BLaER1 treated with 17β-estradiol and CSF1 and Interleukin-3, amounts not matched to agents 10 nM and 100 nM (cell line): ENCODE results near the gene PLS3.
A peak's percentile ranks its signal among the peaks of the same experiment; 100 is the strongest.

Experiments
- H3K27ac ChIP-seq, 11 experiments: shearing (Covaris generic); formaldehyde crosslinking; 2 replicates each; pipeline ENCODE4 v1.8.1; 2022
- H3K27me3 ChIP-seq, 11 experiments: shearing (Covaris generic); formaldehyde crosslinking; 2 replicates each; pipeline ENCODE4 v1.8.1; 2022
- H3K36me3 ChIP-seq, 11 experiments: shearing (Covaris generic); formaldehyde crosslinking; 2 replicates each; pipeline ENCODE4 v1.8.1; 2022
- H3K4me1 ChIP-seq, 10 experiments: shearing (Covaris generic); formaldehyde crosslinking; 2 replicates each; pipeline ENCODE4 v1.8.1; 2022
- H3K4me2 ChIP-seq, 11 experiments: shearing (Covaris generic); formaldehyde crosslinking; 2 replicates each; pipeline ENCODE4 v1.8.1; 2022
- H3K4me3 ChIP-seq, 10 experiments: shearing (Covaris generic); formaldehyde crosslinking; 2 replicates each; pipeline ENCODE4 v1.8.1; 2022
- H3K9ac ChIP-seq, 11 experiments: shearing (Covaris generic); formaldehyde crosslinking; 2 replicates each; pipeline ENCODE4 v1.8.1; 2022
- H3K9me3 ChIP-seq, 11 experiments: shearing (Covaris generic); formaldehyde crosslinking; replicated peaks in 1 of 11; 2 replicates each; pipeline ENCODE4 v1.8.1; 2022
- H4K20me1 ChIP-seq, 11 experiments: shearing (Covaris generic); formaldehyde crosslinking; 2 replicates each; pipeline ENCODE4 v1.8.1; 2022
- Cebpa-rat ChIP-seq, 11 experiments: shearing (Covaris generic); IDR thresholded peaks; 2 replicates each; pipeline ENCODE4 v1.8.1; 2022

The PLS3 gene, protein sequence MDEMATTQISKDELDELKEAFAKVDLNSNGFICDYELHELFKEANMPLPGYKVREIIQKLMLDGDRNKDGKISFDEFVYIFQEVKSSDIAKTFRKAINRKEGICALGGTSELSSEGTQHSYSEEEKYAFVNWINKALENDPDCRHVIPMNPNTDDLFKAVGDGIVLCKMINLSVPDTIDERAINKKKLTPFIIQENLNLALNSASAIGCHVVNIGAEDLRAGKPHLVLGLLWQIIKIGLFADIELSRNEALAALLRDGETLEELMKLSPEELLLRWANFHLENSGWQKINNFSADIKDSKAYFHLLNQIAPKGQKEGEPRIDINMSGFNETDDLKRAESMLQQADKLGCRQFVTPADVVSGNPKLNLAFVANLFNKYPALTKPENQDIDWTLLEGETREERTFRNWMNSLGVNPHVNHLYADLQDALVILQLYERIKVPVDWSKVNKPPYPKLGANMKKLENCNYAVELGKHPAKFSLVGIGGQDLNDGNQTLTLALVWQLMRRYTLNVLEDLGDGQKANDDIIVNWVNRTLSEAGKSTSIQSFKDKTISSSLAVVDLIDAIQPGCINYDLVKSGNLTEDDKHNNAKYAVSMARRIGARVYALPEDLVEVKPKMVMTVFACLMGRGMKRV

GRCh38 chrX:115560978-115561604 is at the start of gene PLS3:
TSS of gene PLS3 (plus strand) at chrX:115561174. CDS start at chrX:115610251, 49,077 bp downstream.
- H3K4me3 ChIP-seq = peak within 1 kb of the TSS; percentile 63 to 77 (median 72)
- peak within 1 kb of the TSS; percentile 79 to 90 (median 88) for H3K9ac ChIP-seq
- H3K27me3 ChIP-seq = peaks cover 93 to 99% (median 97%) of the 10 kb centered on the region in 11 experiments

GRCh38 chrX:115518113-115518512 is 42.9 kb upstream of the PLS3 start:
- no peak overlapping the region for H3K9ac ChIP-seq
- H3K36me3 ChIP-seq = no peaks in the 10 kb centered on the region
- no peak overlapping the region for H3K4me3 ChIP-seq
- H3K4me2 ChIP-seq = peak overlapping the region in 6 of 11 experiments; percentile 13 to 47 (median 36); a peak in 9 of 22 replicates
- peak overlapping the region in 3 of 11 experiments; percentile 20 to 51 (median 43); a peak in 4 of 22 replicates for H3K27ac ChIP-seq
- TF ChIP-seq Cebpa-rat (IDR thresholded peaks at IDR 0.05) = no peak
- H3K27me3 ChIP-seq = peaks cover 20 to 74% (median 67%) of the 10 kb centered on the region in 11 experiments; a peak in 21 of 22 replicates
- peaks cover 9 to 29% (median 18%) of the 10 kb centered on the region in 11 experiments; a peak in 19 of 22 replicates for H3K9me3 ChIP-seq
- H4K20me1 ChIP-seq = no peaks in the 10 kb centered on the region
- H3K4me1 ChIP-seq = peaks cover 0 to 33% (median 16%) of the 10 kb centered on the region in 10 experiments; a peak in 12 of 20 replicates

More at GRCh38 chrX:115560978-115561604, at the start of gene PLS3:
- Histone ChIP-seq H4K20me1 (peaks cover 0 to 13% (median 0%) of the 10 kb centered on the region in 11 experiments; a peak in 1 of 22 replicates), H3K4me2 (peak within 1 kb of the TSS; percentile 51 to 84 (median 70)), H3K36me3 (no peaks in the 10 kb centered on the region; a peak in 2 of 22 replicates), H3K9me3 (no peaks in the 10 kb centered on the region), H3K4me1 (peaks cover 12 to 40% (median 25%) of the 10 kb centered on the region in 10 experiments; a peak in 17 of 20 replicates), H3K27ac (peak within 1 kb of the TSS; percentile 34 to 91 (median 89); a peak in 21 of 22 replicates)
- no peak for TF ChIP-seq Cebpa-rat (IDR thresholded peaks at IDR 0.05)

DNA sequence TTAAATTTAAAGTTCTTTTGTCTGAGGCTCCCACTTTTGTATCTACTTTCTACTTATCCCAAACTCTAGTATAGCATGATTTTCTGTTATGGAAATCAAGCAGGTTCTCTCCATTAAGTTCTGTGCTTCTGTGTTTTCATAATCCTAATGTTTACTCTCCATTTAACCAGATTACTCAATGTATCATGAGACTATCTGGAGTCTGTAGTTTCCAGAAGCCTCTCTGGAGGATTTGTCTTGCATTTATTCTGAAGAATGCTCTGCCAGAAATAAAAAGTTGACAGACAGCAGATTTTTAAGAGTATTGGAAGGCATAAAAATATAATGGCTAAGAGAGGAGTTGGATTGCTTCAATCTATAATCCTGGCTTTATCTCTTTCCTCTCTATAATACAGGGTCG is 39.2 kb upstream of the PLS3 start:
- H3K9ac ChIP-seq = no peak overlapping the region
- no peak overlapping the region for H3K4me3 ChIP-seq
- no peak for TF ChIP-seq Cebpa-rat (IDR thresholded peaks at IDR 0.05)
- peaks cover 30 to 89% (median 65%) of the 10 kb centered on the region in 11 experiments; a peak in 20 of 22 replicates for H3K27me3 ChIP-seq
- H3K4me2 ChIP-seq = peak overlapping the region in 1 of 11 experiments; percentile 18; a peak in 1 of 22 replicates
- H3K4me1 ChIP-seq = peaks cover 0 to 39% (median 16%) of the 10 kb centered on the region in 10 experiments; a peak in 12 of 20 replicates
- H3K9me3 ChIP-seq = peaks cover 0 to 5% (median 0%) of the 10 kb centered on the region in 11 experiments; a peak in 4 of 22 replicates
- no peaks in the 10 kb centered on the region for H4K20me1 ChIP-seq
- no peaks in the 10 kb centered on the region for H3K36me3 ChIP-seq
- no peak overlapping the region for H3K27ac ChIP-seq

DNA sequence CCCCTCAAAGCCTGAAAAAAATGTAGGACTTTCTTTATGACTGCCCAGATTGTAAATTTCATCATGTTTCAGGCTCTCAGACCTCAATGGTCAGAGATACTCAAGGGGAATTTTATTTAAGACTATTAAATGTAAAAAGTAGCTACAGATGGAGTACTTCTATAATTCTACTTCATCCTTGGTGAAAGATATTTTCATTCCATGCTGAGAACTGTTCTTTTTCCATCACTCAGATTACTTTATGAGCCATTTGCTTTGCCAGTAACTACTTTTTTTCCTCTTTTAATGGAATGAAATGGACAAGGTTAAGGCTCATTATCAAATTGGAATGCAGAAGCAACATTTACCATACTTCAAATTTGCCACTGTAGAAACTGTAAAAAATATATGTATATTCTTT is 38.0 kb upstream of the PLS3 start:
- no peak overlapping the region for H3K4me3 ChIP-seq
- no peaks in the 10 kb centered on the region for H3K9me3 ChIP-seq
- no peak overlapping the region for H3K9ac ChIP-seq
- 0 out of 22 replicates have a peak overlapping the region, but pooled peaks of 1 of the 11 experiments have one; percentile 0 for H3K4me2 ChIP-seq
- no peak for TF ChIP-seq Cebpa-rat (IDR thresholded peaks at IDR 0.05)
- H3K27ac ChIP-seq = no peak overlapping the region
- peaks cover 34 to 97% (median 76%) of the 10 kb centered on the region in 11 experiments for H3K27me3 ChIP-seq
- peaks cover 0 to 31% (median 13%) of the 10 kb centered on the region in 10 experiments; a peak in 12 of 20 replicates for H3K4me1 ChIP-seq
- no peaks in the 10 kb centered on the region for H3K36me3 ChIP-seq
- no peaks in the 10 kb centered on the region for H4K20me1 ChIP-seq

GRCh38 chrX:115525486-115525885 is 35.5 kb upstream of the PLS3 start:
- Histone ChIP-seq H4K20me1 (no peaks in the 10 kb centered on the region), H3K27me3 (peaks cover 47 to 99% (median 86%) of the 10 kb centered on the region in 11 experiments), H3K4me1 (peaks cover 0 to 21% (median 0%) of the 10 kb centered on the region in 10 experiments; a peak in 7 of 20 replicates), H3K9ac (peak overlapping the region in 1 of 11 experiments; percentile 42; a peak in 1 of 22 replicates), H3K4me2 (peak overlapping the region in 5 of 11 experiments; percentile 28 to 48 (median 35); a peak in 7 of 22 replicates), H3K27ac (peak overlapping the region in 5 of 11 experiments; percentile 11 to 30 (median 20); a peak in 2 of 22 replicates), H3K36me3 (no peaks in the 10 kb centered on the region), H3K4me3 (peak overlapping the region in 2 of 10 experiments; percentile 29 to 43; a peak in 2 of 20 replicates), H3K9me3 (no peaks in the 10 kb centered on the region)
- no peak for TF ChIP-seq Cebpa-rat (IDR thresholded peaks at IDR 0.05)

GRCh38 chrX:115531818-115532403 is 29.1 kb upstream of the PLS3 start:
- H4K20me1 ChIP-seq = no peaks in the 10 kb centered on the region; a peak in 1 of 22 replicates
- H3K27ac ChIP-seq = peak overlapping the region in 3 of 11 experiments; percentile 0 to 51 (median 8); a peak in 3 of 22 replicates
- H3K9ac ChIP-seq = no peak overlapping the region; a peak in 1 of 22 replicates
- H3K4me3 ChIP-seq = no peak overlapping the region
- H3K4me2 ChIP-seq = peak overlapping the region in 9 of 11 experiments; percentile 2 to 62 (median 38); a peak in 17 of 22 replicates
- TF ChIP-seq Cebpa-rat (IDR thresholded peaks at IDR 0.05) = no peak
- peaks cover 0 to 17% (median 10%) of the 10 kb centered on the region in 11 experiments; a peak in 16 of 22 replicates for H3K9me3 ChIP-seq
- H3K36me3 ChIP-seq = no peaks in the 10 kb centered on the region
- H3K27me3 ChIP-seq = peaks cover 77 to 100% (median 97%) of the 10 kb centered on the region in 11 experiments
- H3K4me1 ChIP-seq = peaks cover 13 to 50% (median 21%) of the 10 kb centered on the region in 10 experiments; a peak in 18 of 20 replicates

DNA sequence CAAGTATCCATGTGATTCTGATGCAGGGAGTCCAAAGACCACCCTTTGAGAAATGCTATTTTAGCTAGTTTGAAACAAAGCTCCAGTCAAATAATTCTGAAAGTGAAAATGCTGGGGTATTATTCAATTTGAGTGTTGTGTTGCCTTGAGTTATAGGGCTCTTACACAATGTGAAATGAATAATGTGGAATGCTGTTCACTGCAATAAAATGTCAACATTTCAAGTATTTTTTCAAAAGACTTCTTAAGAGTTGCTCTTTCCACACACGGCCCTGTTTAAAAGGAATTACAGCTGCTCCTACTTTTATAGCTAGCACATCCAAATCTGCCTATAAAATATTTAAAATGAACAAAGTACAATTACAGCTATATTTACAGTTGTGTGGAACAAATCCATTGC is 27.5 kb upstream of the PLS3 start:
- no peak overlapping the region for H3K9ac ChIP-seq
- H3K4me1 ChIP-seq = peaks cover 13 to 46% (median 20%) of the 10 kb centered on the region in 10 experiments; a peak in 18 of 20 replicates
- peaks cover 81 to 100% (median 98%) of the 10 kb centered on the region in 11 experiments for H3K27me3 ChIP-seq
- peaks cover 0 to 33% (median 19%) of the 10 kb centered on the region in 11 experiments; a peak in 18 of 22 replicates for H3K9me3 ChIP-seq
- TF ChIP-seq Cebpa-rat (IDR thresholded peaks at IDR 0.05) = no peak
- no peaks in the 10 kb centered on the region for H3K36me3 ChIP-seq
- peak overlapping the region in 7 of 11 experiments; percentile 3 to 62 (median 38); a peak in 8 of 22 replicates for H3K4me2 ChIP-seq
- peak overlapping the region in 5 of 11 experiments; percentile 0 to 19 (median 11); a peak in 5 of 22 replicates for H3K27ac ChIP-seq
- no peak overlapping the region for H3K4me3 ChIP-seq
- no peaks in the 10 kb centered on the region; a peak in 1 of 22 replicates for H4K20me1 ChIP-seq
